ENCODE data around the gene CDK18.

- no peak for TF ChIP-seq EZH2phosphoT487 (IDR thresholded peaks at IDR 0.05; ENCODE audit: insufficient read depth, low read depth)
- TF ChIP-seq EZH2 (IDR thresholded peaks at IDR 0.05; ENCODE audit: insufficient read depth, poor library complexity, severe bottlenecking), result no peak
Observed at GRCh38 chr1:205517288-205517687, 12.8 kb downstream of the CDK18 start.

Data from GM23248 (cell line).